ENCODE results near the gene CATSPER1.

DNA sequence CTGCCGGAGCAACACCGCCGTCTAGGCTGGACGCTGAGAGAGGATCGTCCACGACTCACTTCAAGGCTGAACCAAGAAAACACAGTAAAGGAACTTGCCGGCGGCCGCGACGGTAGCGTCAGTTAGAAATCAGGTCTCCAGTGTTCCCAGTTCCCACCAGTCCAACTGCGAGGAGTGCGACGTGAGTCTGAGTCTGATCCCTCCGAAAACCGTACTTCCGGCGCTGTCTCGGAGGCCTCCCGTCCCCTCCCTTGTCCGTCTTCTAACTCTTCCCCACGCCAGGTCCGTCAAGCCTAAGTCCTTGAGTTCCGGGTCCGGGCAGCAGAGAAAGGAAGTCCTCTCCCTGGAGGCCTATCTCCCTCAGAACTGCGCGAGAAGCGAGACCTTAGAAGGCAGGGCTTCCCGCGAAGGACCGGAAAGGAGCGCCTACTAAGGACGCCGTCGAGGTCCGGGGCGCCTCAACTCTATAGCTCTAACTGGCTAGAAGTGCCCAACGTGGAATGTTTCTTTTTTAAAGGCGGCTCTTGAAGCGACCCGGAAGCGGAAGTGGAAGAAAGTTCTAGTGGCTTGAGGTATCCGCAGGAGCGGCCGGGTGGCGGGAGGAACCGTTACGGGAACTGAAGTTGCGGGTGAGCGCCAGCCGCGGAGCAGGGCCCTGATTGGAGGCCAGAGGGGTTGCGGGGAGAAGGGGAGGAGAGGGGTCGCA is 24.2 kb downstream of the CATSPER1 start, which contains the start of the genes BANF1 and EIF1AD:
- peak; percentile 30 to 64 for TF ChIP-seq POLR2A (IDR thresholded peaks at IDR 0.05)
- TF ChIP-seq, protein P1, sequence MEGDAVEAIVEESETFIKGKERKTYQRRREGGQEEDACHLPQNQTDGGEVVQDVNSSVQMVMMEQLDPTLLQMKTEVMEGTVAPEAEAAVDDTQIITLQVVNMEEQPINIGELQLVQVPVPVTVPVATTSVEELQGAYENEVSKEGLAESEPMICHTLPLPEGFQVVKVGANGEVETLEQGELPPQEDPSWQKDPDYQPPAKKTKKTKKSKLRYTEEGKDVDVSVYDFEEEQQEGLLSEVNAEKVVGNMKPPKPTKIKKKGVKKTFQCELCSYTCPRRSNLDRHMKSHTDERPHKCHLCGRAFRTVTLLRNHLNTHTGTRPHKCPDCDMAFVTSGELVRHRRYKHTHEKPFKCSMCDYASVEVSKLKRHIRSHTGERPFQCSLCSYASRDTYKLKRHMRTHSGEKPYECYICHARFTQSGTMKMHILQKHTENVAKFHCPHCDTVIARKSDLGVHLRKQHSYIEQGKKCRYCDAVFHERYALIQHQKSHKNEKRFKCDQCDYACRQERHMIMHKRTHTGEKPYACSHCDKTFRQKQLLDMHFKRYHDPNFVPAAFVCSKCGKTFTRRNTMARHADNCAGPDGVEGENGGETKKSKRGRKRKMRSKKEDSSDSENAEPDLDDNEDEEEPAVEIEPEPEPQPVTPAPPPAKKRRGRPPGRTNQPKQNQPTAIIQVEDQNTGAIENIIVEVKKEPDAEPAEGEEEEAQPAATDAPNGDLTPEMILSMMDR (IDR thresholded peaks at IDR 0.05), result peak in 1 of 6 experiments; percentile 13
